Left ventricle myocardium inferior (tissue), 1 donor: Measurements from ENCODE around the gene PCGF5. TPM values are rescaled to one million over a fixed set of nuclear protein-coding genes. Genes with fewer than 3 reads are reported as not detected.
"Not testable (repeated sequence)": the region's sequence is repeated elsewhere in the genome, so short reads cannot be mapped to it uniquely, and the experiment has no call there.

Experiments used
- DNase-seq: peaks from one replicate; pipeline ENCODE4 v3.0.0-alpha.2; 2020
- H3K27ac ChIP-seq: fragments of 200-600 bp; replicated peaks from 2 replicates; pipeline ENCODE4 v1.8.0; 2021
- H3K27me3 ChIP-seq: fragments of 200-600 bp; 2 replicates; pipeline ENCODE4 v1.8.0; 2021; ENCODE audit warnings: low read depth
- H3K36me3 ChIP-seq: fragments of 200-600 bp; 2 replicates; pipeline ENCODE4 v1.8.0; 2021
- H3K4me1 ChIP-seq: fragments of 200-600 bp; 2 replicates; pipeline ENCODE4 v1.8.0; 2021
- H3K4me3 ChIP-seq: fragments of 200-600 bp; 2 replicates; pipeline ENCODE4 v1.8.0; 2021; ENCODE audit warnings: mild to moderate bottlenecking, moderate library complexity
- H3K9me3 ChIP-seq: fragments of 200-600 bp; replicated peaks from 2 replicates; pipeline ENCODE4 v1.8.0; 2021
- intact Hi-C: fragments of 100-400 bp; cut with micrococcal nuclease; formaldehyde crosslinking; loops from one replicate; pipeline ENCODE4 v1.11.0; 2022
- total RNA-seq: library from RNA; stranded (reverse); fragmentation: NEBNext Ultra II Directional; extraction: Animal tissue kit (Norgen Biotek cat#: 25700); gene quantifications from one replicate; pipeline ENCODE4 v1.2.1, GENCODE V29; 2021
- TF ChIP-seq, protein P1 (sequence below): fragments of 200-600 bp; IDR thresholded peaks from 2 replicates; pipeline ENCODE4 v1.8.0; 2021; ENCODE audit warnings: antibody characterized with exemption, mild to moderate bottlenecking, borderline replicate concordance
- donor health status: DM: no; HTN: yes; CAD: no; lungs with severe emphysema.

The PCGF5 gene
- total RNA-seq, 1 donor from 2014 or later, result 61.0 TPM

DNA sequence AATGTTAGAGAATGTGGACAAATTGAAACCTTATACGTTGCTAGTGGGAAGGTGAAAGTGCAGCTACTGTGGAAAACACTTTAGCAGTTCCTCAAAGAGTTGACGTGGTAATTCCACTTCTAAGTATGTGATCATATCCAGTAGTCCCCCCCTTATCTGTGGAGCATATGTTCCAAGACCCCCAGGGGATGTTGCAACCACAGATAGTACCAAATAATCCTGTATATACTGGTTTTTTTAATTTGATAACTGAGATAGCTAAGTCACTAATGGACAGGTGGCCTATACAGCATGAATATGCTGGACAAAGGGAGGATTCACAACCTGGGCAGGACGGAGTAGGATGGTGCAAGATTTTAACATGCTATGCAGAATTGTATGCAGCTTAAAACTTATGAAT, 36.8 kb downstream of the PCGF5 start:
- Histone ChIP-seq H3K4me1 (peaks cover 4% of the 10 kb centered on the region), H3K4me3 (no peak overlapping the region), H3K36me3 (peaks cover 62% of the 10 kb centered on the region), H3K27ac (no peak overlapping the region), H3K9me3 (peaks cover 10% of the 10 kb centered on the region), H3K27me3 (no peaks in the 10 kb centered on the region)
- TF ChIP-seq, protein P1, sequence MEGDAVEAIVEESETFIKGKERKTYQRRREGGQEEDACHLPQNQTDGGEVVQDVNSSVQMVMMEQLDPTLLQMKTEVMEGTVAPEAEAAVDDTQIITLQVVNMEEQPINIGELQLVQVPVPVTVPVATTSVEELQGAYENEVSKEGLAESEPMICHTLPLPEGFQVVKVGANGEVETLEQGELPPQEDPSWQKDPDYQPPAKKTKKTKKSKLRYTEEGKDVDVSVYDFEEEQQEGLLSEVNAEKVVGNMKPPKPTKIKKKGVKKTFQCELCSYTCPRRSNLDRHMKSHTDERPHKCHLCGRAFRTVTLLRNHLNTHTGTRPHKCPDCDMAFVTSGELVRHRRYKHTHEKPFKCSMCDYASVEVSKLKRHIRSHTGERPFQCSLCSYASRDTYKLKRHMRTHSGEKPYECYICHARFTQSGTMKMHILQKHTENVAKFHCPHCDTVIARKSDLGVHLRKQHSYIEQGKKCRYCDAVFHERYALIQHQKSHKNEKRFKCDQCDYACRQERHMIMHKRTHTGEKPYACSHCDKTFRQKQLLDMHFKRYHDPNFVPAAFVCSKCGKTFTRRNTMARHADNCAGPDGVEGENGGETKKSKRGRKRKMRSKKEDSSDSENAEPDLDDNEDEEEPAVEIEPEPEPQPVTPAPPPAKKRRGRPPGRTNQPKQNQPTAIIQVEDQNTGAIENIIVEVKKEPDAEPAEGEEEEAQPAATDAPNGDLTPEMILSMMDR, result no peak
- no peak for DNase-seq
- intact Hi-C loops, result no loop called here

DNA sequence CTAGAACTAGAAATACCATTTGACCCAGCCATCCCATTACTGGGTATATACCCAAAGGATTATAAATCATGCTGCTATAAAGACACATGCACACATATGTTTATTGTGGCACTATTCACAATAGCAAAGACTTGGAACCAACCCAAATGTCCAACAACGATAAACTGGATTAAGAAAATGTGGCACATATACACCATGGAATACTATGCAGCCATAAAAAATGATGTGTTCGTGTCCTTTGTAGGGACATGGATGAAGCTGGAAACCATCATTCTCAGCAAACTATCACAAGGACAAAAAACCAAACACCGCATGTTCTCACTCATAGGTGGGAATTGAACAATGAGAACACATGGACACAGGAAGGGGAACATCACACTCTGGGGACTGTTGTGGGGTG, 40.0 kb downstream of the PCGF5 start:
- intact Hi-C loops, H3K4me1 ChIP-seq, H3K4me3 ChIP-seq, H3K27ac ChIP-seq, DNase-seq, H3K9me3 ChIP-seq, H3K27me3 ChIP-seq: not testable (repeated sequence)
- peaks cover 32% of the 10 kb centered on the region for H3K36me3 ChIP-seq

DNA sequence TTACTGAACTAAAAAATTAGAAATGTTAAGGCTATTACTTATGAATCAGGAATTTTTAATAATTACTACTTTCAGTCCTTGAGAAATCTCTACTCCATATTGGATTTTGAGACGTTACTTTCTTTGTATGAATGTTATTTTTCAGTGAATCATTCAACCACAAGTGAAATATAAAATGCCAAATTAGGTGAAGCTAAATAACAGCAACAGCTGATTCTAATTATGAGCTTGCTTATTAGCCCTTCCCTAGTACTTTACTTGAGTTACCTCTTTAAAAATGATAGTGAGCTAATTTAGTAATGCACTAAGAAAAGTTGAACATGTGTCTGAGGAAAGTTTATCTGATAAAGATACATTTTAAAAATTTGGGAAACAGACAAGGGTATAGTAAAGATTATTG, 51.4 kb downstream of the PCGF5 start:
- intact Hi-C loops, result no loop called here
- H3K9me3 ChIP-seq, result no peaks in the 10 kb centered on the region
- H3K4me1 ChIP-seq, result no peaks in the 10 kb centered on the region
- DNase-seq, result no peak
- peaks cover 45% of the 10 kb centered on the region for H3K36me3 ChIP-seq
- no peak overlapping the region for H3K27ac ChIP-seq
- no peaks in the 10 kb centered on the region for H3K27me3 ChIP-seq
- TF ChIP-seq, protein P1, result no peak
- no peak overlapping the region for H3K4me3 ChIP-seq

DNA sequence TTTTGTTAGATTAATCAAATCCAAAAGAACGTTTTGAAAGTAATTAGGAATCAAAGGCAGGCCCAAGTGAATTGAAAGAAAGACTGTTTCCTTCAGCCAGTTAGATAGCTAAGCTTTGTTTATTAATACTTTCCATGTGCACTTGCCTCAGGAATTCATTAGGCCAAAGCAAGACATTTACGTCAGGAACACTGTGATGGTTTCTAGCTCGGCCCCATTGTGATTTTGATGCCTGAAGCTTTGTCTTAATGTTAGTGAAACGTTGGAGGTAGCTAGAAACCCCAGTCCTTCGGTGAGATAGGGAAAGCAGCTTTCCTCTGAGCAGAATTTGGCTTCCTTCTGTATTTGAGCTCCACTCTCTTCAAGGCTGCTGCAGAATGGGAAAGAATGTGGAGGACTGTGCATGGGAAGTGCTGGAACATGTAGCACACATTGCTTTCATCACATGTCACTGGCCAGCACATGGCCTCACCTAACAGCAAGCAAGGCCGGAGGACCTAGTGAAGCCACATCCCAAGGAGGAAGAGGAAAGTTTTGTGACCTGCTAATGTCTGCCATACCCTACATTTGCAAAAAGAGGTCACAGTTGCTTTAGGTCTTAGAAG, 64.1 kb downstream of the PCGF5 start:
- peaks cover 7% of the 10 kb centered on the region for H3K36me3 ChIP-seq
- peak overlapping the region; percentile 1 for H3K27ac ChIP-seq
- H3K27me3 ChIP-seq, result no peaks in the 10 kb centered on the region
- intact Hi-C loops, result no loop called here
- H3K4me1 ChIP-seq, result peaks cover 38% of the 10 kb centered on the region
- H3K4me3 ChIP-seq, result no peak overlapping the region
- TF ChIP-seq, protein P1, result no peak
- H3K9me3 ChIP-seq, result no peaks in the 10 kb centered on the region
- no peak for DNase-seq

DNA sequence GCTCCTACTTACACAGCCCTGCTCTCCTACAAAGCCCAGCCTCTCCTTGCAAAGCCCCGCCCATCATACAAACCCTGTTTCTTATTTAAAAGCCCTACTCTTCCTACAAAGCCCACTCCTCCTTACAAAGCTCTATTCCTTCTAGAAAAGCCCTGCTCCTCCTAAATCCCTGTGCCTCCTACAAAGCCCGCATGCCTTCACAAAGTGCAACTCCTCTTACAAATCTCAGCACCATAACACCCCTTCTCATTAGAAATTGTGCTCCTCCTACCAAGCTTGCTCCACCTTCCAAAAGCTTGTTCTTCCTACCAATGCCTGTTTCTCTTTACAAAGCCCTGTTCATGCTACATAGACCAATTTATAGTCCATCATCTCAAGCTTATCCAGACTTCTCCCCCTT, 66.1 kb downstream of the PCGF5 start:
- TF ChIP-seq, protein P1, result no peak
- no peaks in the 10 kb centered on the region for H3K9me3 ChIP-seq
- H3K36me3 ChIP-seq, result peaks cover 7% of the 10 kb centered on the region
- H3K27ac ChIP-seq, result no peak overlapping the region
- no peaks in the 10 kb centered on the region for H3K27me3 ChIP-seq
- H3K4me1 ChIP-seq, result peaks cover 40% of the 10 kb centered on the region
- DNase-seq, result no peak
- no peak overlapping the region for H3K4me3 ChIP-seq
- intact Hi-C loops, result no loop called here

DNA sequence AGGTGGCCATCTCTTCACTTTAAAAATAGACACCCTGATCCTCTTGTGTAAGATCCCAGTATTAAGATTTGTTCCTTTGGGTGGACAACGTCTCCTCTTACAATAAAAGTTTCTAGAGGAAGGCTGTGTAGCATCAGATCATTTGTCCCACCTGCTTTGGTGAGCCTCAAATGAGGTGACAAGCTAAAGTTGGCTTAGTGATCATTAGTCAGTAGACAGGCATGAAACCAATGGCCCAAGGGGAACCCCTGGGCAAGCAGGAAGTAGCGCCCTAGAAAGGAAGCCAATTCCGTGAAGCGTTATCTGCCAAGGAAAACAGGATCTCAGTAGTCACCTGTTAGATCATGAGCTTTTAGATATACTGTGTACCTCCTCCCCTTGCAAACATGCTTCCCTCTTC, 66.8 kb downstream of the PCGF5 start:
- peaks cover 40% of the 10 kb centered on the region for H3K4me1 ChIP-seq
- TF ChIP-seq, protein P1, result no peak
- H3K27me3 ChIP-seq, result no peaks in the 10 kb centered on the region
- no peaks in the 10 kb centered on the region for H3K9me3 ChIP-seq
- no peak for DNase-seq
- H3K27ac ChIP-seq, result no peak overlapping the region
- H3K4me3 ChIP-seq, result no peak overlapping the region
- peaks cover 2% of the 10 kb centered on the region for H3K36me3 ChIP-seq
- intact Hi-C loops, result no loop called here
